8988T (cell line): ENCODE measurements around the gene RPL37A.

Source experiments
- DNase-seq: peaks from one replicate; pipeline ENCODE4 v3.0.0; 2011

Gene RPL37A

GRCh38 chr2:216551234-216552068 is 52.8 kb downstream of the RPL37A start:
- no peak for DNase-seq

- no peak for DNase-seq
Observed at GRCh38 chr2:216553093-216553478, 54.4 kb downstream of the RPL37A start.
